Measurements from ENCODE around the gene SLC12A8. TPM values are rescaled to one million over a fixed set of nuclear protein-coding genes. Genes with fewer than 3 reads are reported as not detected.

Gene SLC12A8
- total RNA-seq, 4 donors from 2014 or later = 5.4 to 10.5 (median 6.8) TPM

- no peaks in the 10 kb centered on the region for H3K36me3 ChIP-seq
- 72 to 76% methylated on average over 7 to 11 of the region's 11 CpGs for WGBS, 2 donors (ENCODE audit: low coverage in 1 of 2)
- H3K27ac ChIP-seq = peak overlapping the region; percentile 39 to 58 (median 50)
- in situ Hi-C loops (cut with MboI; ENCODE audit: low pct_ligation_motif_present in 1 of 4, low pct_unique_long_range_greater_than_20kb in 1 of 4, low sequenced_read_pairs in 3 of 4) = no loop called here
- intact Hi-C loops (cut with DNase I; ENCODE audit: low total_unique reads) = no loop called here
- peaks cover 0 to 3% of the 10 kb centered on the region in 2 donors for H3K9me3 ChIP-seq
- H3K4me3 ChIP-seq = no peak overlapping the region
- TF ChIP-seq EP300 (IDR thresholded peaks at IDR 0.05; ENCODE audit: low read depth) (no peak), POLR2A (IDR thresholded peaks at IDR 0.05) (no peak), CTCF (IDR thresholded peaks at IDR 0.05) (no peak), POLR2AphosphoS5 (IDR thresholded peaks at IDR 0.05) (no peak)
- DNase-seq = no peak
- H3K4me1 ChIP-seq = peaks cover 18 to 40% (median 24%) of the 10 kb centered on the region in 4 donors
- H3K27me3 ChIP-seq = no peaks in the 10 kb centered on the region
Observed at GRCh38 chr3:125039131-125040100, 173.1 kb downstream of the SLC12A8 start.

GRCh38 chr3:125037498-125038150 is 174.9 kb downstream of the SLC12A8 start:
- H3K36me3 ChIP-seq = no peaks in the 10 kb centered on the region
- TF ChIP-seq POLR2A (IDR thresholded peaks at IDR 0.05) (no peak), EP300 (IDR thresholded peaks at IDR 0.05; ENCODE audit: low read depth) (no peak), CTCF (IDR thresholded peaks at IDR 0.05) (no peak), POLR2AphosphoS5 (IDR thresholded peaks at IDR 0.05) (no peak)
- H3K4me1 ChIP-seq = peaks cover 8 to 22% (median 9%) of the 10 kb centered on the region in 4 donors
- no peak for DNase-seq
- 89% methylated on average over 2 of the region's 2 CpGs; no CpG with 5 or more reads in 1 of the 2 donors for WGBS, 2 donors (ENCODE audit: low coverage in 1 of 2)
- intact Hi-C loops (cut with DNase I; ENCODE audit: low total_unique reads) = no loop called here
- peaks cover 0 to 4% of the 10 kb centered on the region in 2 donors for H3K9me3 ChIP-seq
- no peak overlapping the region for H3K27ac ChIP-seq
- in situ Hi-C loops (cut with MboI; ENCODE audit: low pct_ligation_motif_present in 1 of 4, low pct_unique_long_range_greater_than_20kb in 1 of 4, low sequenced_read_pairs in 3 of 4) = no loop called here
- no peaks in the 10 kb centered on the region for H3K27me3 ChIP-seq
- no peak overlapping the region for H3K4me3 ChIP-seq

- WGBS, 2 donors (ENCODE audit: low coverage in 1 of 2) = 76 to 84% methylated on average over 5 of the region's 5 CpGs
- in situ Hi-C loops (cut with MboI; ENCODE audit: low pct_ligation_motif_present in 1 of 4, low pct_unique_long_range_greater_than_20kb in 1 of 4, low sequenced_read_pairs in 3 of 4) (no loop called here), intact Hi-C loops (cut with DNase I; ENCODE audit: low total_unique reads) (no loop called here)
- Histone ChIP-seq H3K27ac (no peak overlapping the region), H3K27me3 (no peaks in the 10 kb centered on the region), H3K9me3 (peaks cover 0 to 4% of the 10 kb centered on the region in 2 donors), H3K4me3 (no peak overlapping the region), H3K4me1 (peaks cover 2 to 22% (median 7%) of the 10 kb centered on the region in 4 donors), H3K36me3 (no peaks in the 10 kb centered on the region)
- no peak for DNase-seq
- TF ChIP-seq EP300 (IDR thresholded peaks at IDR 0.05; ENCODE audit: low read depth) (no peak), POLR2A (IDR thresholded peaks at IDR 0.05) (no peak), CTCF (IDR thresholded peaks at IDR 0.05) (no peak), POLR2AphosphoS5 (IDR thresholded peaks at IDR 0.05) (no peak)
Observed at GRCh38 chr3:125035217-125035616, 177.3 kb downstream of the SLC12A8 start.

GRCh38 chr3:125033616-125034015 is 178.9 kb downstream of the SLC12A8 start:
- Histone ChIP-seq H3K27me3 (no peaks in the 10 kb centered on the region), H3K9me3 (peaks cover 0 to 4% of the 10 kb centered on the region in 2 donors), H3K36me3 (no peaks in the 10 kb centered on the region), H3K4me3 (no peak overlapping the region), H3K27ac (no peak overlapping the region), H3K4me1 (peaks cover 0 to 8% (median 0%) of the 10 kb centered on the region in 4 donors)
- intact Hi-C loops (cut with DNase I; ENCODE audit: low total_unique reads) = no loop called here
- DNase-seq = no peak
- WGBS, 2 donors (ENCODE audit: low coverage in 1 of 2) = 92 to 100% methylated on average over 6 to 14 of the region's 14 CpGs
- in situ Hi-C loops (cut with MboI; ENCODE audit: low pct_ligation_motif_present in 1 of 4, low pct_unique_long_range_greater_than_20kb in 1 of 4, low sequenced_read_pairs in 3 of 4) = no loop called here
- TF ChIP-seq CTCF (IDR thresholded peaks at IDR 0.05) (no peak), POLR2AphosphoS5 (IDR thresholded peaks at IDR 0.05) (no peak), EP300 (IDR thresholded peaks at IDR 0.05; ENCODE audit: low read depth) (no peak), POLR2A (IDR thresholded peaks at IDR 0.05) (no peak)
